Cardiac fibroblast (primary cell): ENCODE data around the gene EFNB1.

Experiments
- DNase-seq, 2 donors: peaks; one replicate each; pipeline versions ENCODE4 v3.0.0 to v3.0.0-alpha.2; 2010; ENCODE audit warnings: low read depth in 2 of 2
- H3K4me3 ChIP-seq, 2 donors: replicated peaks in 1 of 2; 1 replicate in 1 of 2; 2 replicates in 1 of 2; pipeline ENCODE4 v1.5.1; 2011; ENCODE audit warnings: low read depth in 2 of 2, low read length in 2 of 2, mild to moderate bottlenecking in 2 of 2, moderate library complexity in 1 of 2
- CTCF ChIP-seq: IDR thresholded peaks from one replicate; pipeline ENCODE4 v1.5.1; 2011; ENCODE audit warnings: low read depth, mild to moderate bottlenecking, low read length, inconsistent platforms

Gene EFNB1

GRCh38 chrX:68833448-68833805 lies 4.6 kb downstream of the EFNB1 start:
- DNase-seq: no peak

GRCh38 chrX:68833855-68834331 lies 5.1 kb downstream of the EFNB1 start:
- H3K4me3 ChIP-seq: no peak overlapping the region
- no peak for TF ChIP-seq CTCF
- DNase-seq: no peak

More at GRCh38 chrX:68833448-68833805, 4.6 kb downstream of the EFNB1 start:
- H3K4me3 ChIP-seq: no peak overlapping the region
- TF ChIP-seq CTCF: no peak

DNA sequence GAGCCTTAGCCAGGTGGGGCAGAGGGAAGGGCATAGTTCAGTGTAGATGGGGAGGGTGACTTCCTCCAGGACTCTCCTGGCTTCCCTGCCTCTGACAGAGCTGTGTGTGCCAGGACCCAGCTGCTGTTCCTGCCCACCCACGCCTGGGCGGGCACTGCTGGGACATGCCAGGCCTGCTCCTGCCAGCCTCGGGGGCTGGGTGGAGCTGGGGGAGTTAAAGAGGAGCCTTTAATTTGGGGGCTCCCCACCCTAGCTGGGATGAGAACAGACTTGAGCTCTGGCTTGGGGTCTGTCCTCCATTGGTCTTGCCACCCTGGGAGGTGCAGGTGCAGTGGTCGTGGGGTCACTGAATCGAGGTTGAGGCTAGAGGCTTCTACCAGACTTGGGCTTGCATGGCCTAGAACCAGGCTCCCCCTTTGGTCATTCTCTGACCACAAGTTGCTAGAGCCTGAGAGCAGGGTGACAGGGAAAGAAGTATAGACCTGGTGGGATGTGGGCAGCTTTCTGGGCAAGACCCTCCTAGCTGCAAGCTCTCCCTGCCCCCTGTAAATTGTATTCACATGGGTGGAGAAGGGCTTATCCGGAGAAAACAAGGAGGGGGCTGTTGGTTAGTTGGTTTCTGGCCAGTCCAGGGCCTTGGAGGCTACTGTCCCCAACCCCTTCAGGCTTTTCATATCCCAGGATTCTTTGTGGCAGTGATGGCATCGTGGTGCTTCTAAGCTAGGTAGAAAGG lies 5.7 kb downstream of the EFNB1 start:
- no peak overlapping the region for H3K4me3 ChIP-seq
- no peak for DNase-seq
- no peak for TF ChIP-seq CTCF

- DNase-seq: no peak
- no peak overlapping the region for H3K4me3 ChIP-seq
- no peak for TF ChIP-seq CTCF
Observed at GRCh38 chrX:68835104-68835442, 6.3 kb downstream of the EFNB1 start.

DNA sequence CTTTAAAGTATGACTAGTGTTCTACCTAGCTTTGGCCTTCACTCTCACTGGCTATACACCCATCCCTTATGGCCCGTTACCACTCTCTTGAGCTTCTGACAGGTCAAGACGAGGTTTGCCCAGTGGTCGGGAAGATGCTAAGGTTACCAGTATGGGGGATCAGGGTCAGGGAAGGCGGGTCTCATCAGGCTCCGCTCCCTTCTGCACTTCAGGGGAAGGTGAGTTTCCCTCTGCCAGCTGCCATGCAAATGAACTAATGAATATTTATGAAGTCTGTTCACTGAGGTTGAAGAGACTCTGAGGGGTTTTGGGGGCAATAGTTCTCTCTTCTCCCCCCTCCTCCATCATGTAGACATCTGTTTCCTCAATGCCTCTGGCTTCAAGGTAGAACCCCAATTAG lies 6.6 kb downstream of the EFNB1 start:
- no peak for TF ChIP-seq CTCF
- no peak overlapping the region for H3K4me3 ChIP-seq
- DNase-seq: no peak

GRCh38 chrX:68837119-68837518 lies 8.3 kb downstream of the EFNB1 start:
- DNase-seq: no peak
- no peak for TF ChIP-seq CTCF
- H3K4me3 ChIP-seq: no peak overlapping the region

GRCh38 chrX:68838571-68838910 lies 9.7 kb downstream of the EFNB1 start:
- TF ChIP-seq CTCF: no peak
- H3K4me3 ChIP-seq: no peak overlapping the region
- no peak for DNase-seq
